ENCODE data around the gene RASGRP3.

DNA sequence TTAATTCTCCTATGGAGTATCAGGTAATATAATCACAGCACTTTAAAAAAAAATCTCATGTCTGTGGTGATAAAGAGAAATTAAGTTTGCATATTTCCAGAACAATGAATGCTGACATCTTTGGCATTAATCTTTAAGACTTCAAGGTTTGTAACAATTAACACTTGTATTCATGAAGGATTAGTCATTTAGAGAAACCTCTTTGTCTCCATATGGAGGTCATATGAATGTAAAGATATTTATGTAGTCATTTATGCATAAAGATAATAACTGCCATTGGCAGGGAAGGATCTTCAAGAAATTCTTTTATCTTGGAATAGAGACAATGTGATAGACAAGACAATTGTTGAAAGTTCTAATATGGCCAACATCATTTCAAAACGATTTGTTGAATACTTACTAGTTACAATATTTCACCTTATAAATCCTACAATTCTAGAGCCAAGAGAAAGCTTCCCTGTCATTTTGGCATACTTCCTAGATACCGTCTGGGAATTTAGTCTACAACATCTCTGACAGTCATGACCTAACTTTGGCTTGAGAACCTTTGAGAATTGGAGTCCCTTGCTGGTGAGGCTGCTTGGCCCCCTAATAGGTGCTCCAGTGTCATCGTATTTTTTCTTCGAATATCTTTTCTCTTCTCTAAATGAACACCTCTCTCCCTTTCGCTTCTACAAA lies 33.6 kb downstream of the RASGRP3 start:
- TF ChIP-seq, protein P1, sequence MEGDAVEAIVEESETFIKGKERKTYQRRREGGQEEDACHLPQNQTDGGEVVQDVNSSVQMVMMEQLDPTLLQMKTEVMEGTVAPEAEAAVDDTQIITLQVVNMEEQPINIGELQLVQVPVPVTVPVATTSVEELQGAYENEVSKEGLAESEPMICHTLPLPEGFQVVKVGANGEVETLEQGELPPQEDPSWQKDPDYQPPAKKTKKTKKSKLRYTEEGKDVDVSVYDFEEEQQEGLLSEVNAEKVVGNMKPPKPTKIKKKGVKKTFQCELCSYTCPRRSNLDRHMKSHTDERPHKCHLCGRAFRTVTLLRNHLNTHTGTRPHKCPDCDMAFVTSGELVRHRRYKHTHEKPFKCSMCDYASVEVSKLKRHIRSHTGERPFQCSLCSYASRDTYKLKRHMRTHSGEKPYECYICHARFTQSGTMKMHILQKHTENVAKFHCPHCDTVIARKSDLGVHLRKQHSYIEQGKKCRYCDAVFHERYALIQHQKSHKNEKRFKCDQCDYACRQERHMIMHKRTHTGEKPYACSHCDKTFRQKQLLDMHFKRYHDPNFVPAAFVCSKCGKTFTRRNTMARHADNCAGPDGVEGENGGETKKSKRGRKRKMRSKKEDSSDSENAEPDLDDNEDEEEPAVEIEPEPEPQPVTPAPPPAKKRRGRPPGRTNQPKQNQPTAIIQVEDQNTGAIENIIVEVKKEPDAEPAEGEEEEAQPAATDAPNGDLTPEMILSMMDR (IDR thresholded peaks at IDR 0.05 in 8 of 11, conservative IDR thresholded peaks at IDR 0.05 in 3 of 11) = no peak
- TF ChIP-seq POLR2A (IDR thresholded peaks at IDR 0.05) (no peak), POLR2AphosphoS5 (IDR thresholded peaks at IDR 0.05) (no peak)
